Fibroblast of pulmonary artery (primary cell): ENCODE data around the gene RSPH3.

Experiments used
- DNase-seq: peaks from one replicate; pipeline ENCODE4 v3.0.0-alpha.2; 2010; ENCODE audit warnings: low read depth
- H3K4me3 ChIP-seq: replicated peaks from 2 replicates; pipeline ENCODE4 v1.5.1; 2011; ENCODE audit warnings: low read depth, mild to moderate bottlenecking, control low read depth, low read length, moderate library complexity
- CTCF ChIP-seq: IDR thresholded peaks from 2 replicates; pipeline ENCODE4 v1.5.1; 2011; ENCODE audit warnings: mild to moderate bottlenecking, control low read depth, low read length, inconsistent platforms; ENCODE audit errors: missing control alignments

RSPH3 gene

GRCh38 chr6:158943380-158944032 is 56.5 kb downstream of the RSPH3 start:
- no peak for TF ChIP-seq CTCF
- H3K4me3 ChIP-seq = no peak overlapping the region
- no peak for DNase-seq

- DNase-seq = no peak
- no peak overlapping the region for H3K4me3 ChIP-seq
- TF ChIP-seq CTCF = no peak
Observed at GRCh38 chr6:158942349-158942748, 57.7 kb downstream of the RSPH3 start.

- DNase-seq = no peak
- no peak for TF ChIP-seq CTCF
- H3K4me3 ChIP-seq = no peak overlapping the region
Observed at GRCh38 chr6:158941246-158941645, 58.8 kb downstream of the RSPH3 start.

GRCh38 chr6:158939255-158940159 is 60.5 kb downstream of the RSPH3 start:
- TF ChIP-seq CTCF = no peak
- peak overlapping the region; percentile 21 for H3K4me3 ChIP-seq
- no peak for DNase-seq

GRCh38 chr6:158938811-158939254 is 61.2 kb downstream of the RSPH3 start:
- peak overlapping the region; percentile 21 for H3K4me3 ChIP-seq
- DNase-seq = no peak
- no peak for TF ChIP-seq CTCF

GRCh38 chr6:158938220-158938619 is 61.8 kb downstream of the RSPH3 start:
- no peak for TF ChIP-seq CTCF
- no peak for DNase-seq
- no peak overlapping the region for H3K4me3 ChIP-seq
